Epithelial cell of proximal tubule (primary cell): ENCODE measurements around the gene ZBTB12. TPM values are rescaled to one million over a fixed set of nuclear protein-coding genes. Genes with fewer than 3 reads are reported as not detected.
"Not testable (repeated sequence)": the region's sequence is repeated elsewhere in the genome, so short reads cannot be mapped to it uniquely, and the experiment has no call there.

Experiments
- DNase-seq: peaks from one replicate; pipeline ENCODE4 v3.0.0-alpha.2; 2011; ENCODE audit warnings: low read depth
- H3K4me3 ChIP-seq: 2 replicates; pipeline ENCODE4 v1.5.1; 2011; ENCODE audit warnings: low read depth, mild to moderate bottlenecking, low read length
- CTCF ChIP-seq: conservative IDR thresholded peaks from 2 replicates; pipeline ENCODE4 v1.5.1; 2012; ENCODE audit warnings: low read depth, mild to moderate bottlenecking, low read length
- total RNA-seq: library from RNA; depleted of rRNA; stranded (reverse); fragments of >200 nt; gene quantifications from 2 replicates; pipeline ENCODE4 v1.2.3, GENCODE V29; 2015

The ZBTB12 gene
- total RNA-seq, 1 donor from 2014 or later, result 1.5 TPM

DNA sequence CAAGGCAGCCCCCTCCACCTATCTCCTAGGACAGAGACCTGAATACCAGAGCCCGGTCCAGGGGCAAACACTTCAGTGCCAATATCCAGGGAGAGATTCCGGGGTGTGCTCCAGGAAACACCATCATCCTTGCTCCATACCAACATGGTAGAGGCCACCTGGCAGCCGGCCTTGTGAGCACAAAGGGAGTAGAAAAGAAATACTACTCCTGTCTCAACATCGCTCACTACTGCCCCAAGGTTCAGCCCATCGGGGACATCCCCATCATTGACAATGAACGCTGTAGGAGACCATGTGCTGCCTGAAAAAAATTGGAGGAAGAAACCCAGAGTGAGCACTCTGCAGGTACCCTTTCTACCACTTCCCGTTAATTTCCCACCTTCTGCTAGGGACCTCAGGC lies 40.7 kb downstream of the ZBTB12 start:
- no peak overlapping the region for H3K4me3 ChIP-seq
- no peak for TF ChIP-seq CTCF
- no peak for DNase-seq

DNA sequence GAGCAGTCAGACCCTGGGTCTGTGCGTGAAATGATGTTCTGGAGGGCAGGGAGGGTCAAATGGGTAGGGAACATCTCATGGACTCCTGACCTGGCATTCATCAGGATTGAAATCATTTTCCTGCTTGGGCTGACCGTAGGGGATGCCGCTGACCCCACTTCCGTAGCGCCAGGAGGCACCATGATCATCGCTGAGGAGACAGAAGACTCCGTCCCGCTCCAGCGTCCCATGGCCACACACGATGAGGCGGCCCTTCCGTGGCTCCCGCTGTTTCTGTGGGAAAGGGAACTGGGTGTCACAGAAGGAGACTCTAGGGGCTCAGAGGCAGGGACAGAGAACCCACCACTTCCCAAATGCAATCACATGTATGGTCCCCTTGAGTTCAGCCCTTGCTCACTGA lies 41.5 kb downstream of the ZBTB12 start:
- no peak for DNase-seq
- no peak overlapping the region for H3K4me3 ChIP-seq
- no peak for TF ChIP-seq CTCF

DNA sequence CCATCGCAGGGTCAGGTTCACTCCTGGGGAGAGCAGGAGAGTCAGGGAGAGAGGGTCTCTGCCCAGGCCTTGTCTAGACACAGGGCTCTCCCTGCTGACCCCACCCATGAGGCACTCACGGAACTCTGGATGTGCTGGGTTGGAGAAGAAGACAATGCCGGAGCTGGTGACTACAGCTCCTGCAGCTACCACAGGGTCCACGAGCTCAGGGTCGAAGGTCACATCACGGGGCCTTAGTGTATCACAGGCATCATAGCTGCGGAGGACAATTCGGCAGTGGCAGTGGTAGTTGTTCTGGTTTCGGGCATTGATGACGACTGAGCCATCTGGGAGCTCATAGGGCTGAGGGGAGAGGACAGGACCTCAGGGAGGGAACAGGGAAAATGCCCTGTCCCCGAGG lies 42.0 kb downstream of the ZBTB12 start:
- no peak for DNase-seq
- no peak for TF ChIP-seq CTCF
- H3K4me3 ChIP-seq, result no peak overlapping the region

DNA sequence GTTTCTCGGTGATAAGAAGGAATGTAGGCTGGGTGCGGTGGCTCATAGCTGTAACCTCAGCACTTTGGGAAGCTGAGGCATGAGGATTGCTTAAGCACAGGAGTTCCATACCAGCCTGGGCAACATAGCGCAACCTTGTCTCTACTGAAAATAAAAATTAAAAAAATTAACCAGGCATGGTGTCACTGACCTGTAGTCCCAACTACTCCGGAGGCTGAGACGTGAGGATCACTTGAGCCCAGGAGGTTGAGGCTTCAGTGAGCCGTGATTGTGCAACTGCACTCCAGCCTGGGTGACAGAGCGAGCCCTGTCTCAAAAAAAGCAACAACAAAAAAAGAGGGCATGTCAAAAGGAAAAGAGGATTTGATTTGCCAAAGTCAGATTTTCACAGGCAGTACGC lies 43.2 kb downstream of the ZBTB12 start:
- no peak overlapping the region for H3K4me3 ChIP-seq
- no peak for TF ChIP-seq CTCF
- no peak for DNase-seq

DNA sequence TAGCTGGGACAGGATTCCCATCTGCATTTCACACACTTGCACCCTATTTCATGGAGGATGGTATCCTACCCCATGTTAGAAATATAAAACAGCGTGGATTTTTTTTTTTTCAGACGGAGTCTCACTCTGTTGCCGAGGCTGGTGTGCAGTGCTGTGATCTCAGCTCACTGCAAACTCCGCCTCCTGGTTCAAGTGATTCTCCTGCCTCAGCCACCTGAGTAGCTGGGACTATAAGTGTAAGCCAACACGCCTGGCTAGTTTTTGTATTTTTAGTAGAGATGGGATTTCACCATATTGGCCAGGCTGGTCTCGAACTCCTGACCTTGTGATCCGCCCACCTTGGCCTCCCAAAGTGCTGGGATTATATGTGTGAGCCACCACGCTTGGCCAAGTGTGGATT lies 44.1 kb downstream of the ZBTB12 start:
- DNase-seq, H3K4me3 ChIP-seq: not testable (repeated sequence)

- DNase-seq, H3K4me3 ChIP-seq: not testable (repeated sequence)
Measured at GRCh38 chr6:31851980-31852718, 49.7 kb downstream of the ZBTB12 start.

GRCh38 chr6:31851485-31851832 lies 50.4 kb downstream of the ZBTB12 start:
- peak overlapping the region; percentile 28 for H3K4me3 ChIP-seq
- DNase-seq, result peak; percentile 99
- no peak for TF ChIP-seq CTCF

DNA sequence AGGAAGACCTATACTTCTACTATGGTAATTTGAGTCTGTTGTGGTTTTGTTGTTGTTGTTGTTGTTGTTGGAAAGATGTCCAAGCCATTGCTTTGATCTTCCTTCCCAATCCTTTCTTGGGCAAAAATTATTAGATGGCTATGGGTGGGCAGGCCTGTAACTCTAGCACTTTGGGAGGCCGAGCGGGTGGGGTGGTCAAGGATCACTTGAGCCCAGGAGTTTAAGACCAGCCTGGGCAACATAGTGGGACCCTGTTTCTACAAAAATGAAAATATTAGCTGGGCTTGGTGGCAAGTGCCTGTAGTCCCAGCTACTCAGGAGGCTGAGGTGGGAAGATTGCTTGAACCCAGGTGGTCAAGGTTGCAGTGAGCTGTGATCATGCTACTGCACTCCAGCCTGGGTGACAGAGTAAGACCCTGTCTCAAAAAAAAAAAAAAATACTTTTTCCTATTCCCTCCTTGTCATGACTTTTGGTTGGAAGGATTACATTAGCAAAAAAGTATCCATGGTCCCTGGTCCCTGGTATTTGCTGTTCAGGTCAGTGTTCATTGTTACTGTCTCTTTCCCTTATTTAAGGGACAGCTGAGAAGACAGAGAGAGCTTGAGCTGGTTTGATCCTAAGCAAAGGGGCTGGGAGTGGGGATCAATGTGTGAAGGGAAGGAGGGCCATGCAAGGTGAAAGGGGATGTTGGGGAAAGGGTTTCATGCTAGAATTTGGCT lies 51.0 kb downstream of the ZBTB12 start:
- no peak for TF ChIP-seq CTCF
- peak overlapping the region; percentile 28 for H3K4me3 ChIP-seq
- DNase-seq, result no peak
